PFSK-1 (cell line): ENCODE results near the gene GRIN3A. TPM values are rescaled to one million over a fixed set of nuclear protein-coding genes. Genes with fewer than 3 reads are reported as not detected.

Experiments
- FOXP2 ChIP-seq: optimal IDR thresholded peaks from 2 replicates; pipeline ENCODE3; 2011; ENCODE audit warnings: borderline replicate concordance, control low read depth, inconsistent platforms; ENCODE audit not compliant: insufficient read depth; ENCODE audit errors: extremely low read length, extremely low read depth
- POLR2AphosphoS5 ChIP-seq: IDR thresholded peaks from 2 replicates; pipeline ENCODE4 v1.6.1; 2012; ENCODE audit warnings: low read depth, mild to moderate bottlenecking, control low read depth, low read length, moderate library complexity
- SIN3A ChIP-seq: IDR thresholded peaks from 2 replicates; pipeline ENCODE4 v1.6.1; 2012; ENCODE audit warnings: mild to moderate bottlenecking, low read length, moderate library complexity, borderline replicate concordance; ENCODE audit not compliant: insufficient read depth
- TAF1 ChIP-seq: IDR thresholded peaks from 2 replicates; pipeline ENCODE4 v1.6.1; 2012; ENCODE audit warnings: low read length, control low read depth, borderline replicate concordance; ENCODE audit not compliant: insufficient read depth
- polyA plus RNA-seq: library from polyadenylated mRNA; unstranded; fragments of >200 nt; gene quantifications from one replicate; pipeline ENCODE4 v1.2.1, GENCODE V29; 2012; ENCODE audit warnings: low read depth, missing spikeins; ENCODE audit not compliant: insufficient read length
- TF ChIP-seq, protein P1 (sequence below), 2 experiments: IDR thresholded peaks; 2 replicates each; pipeline versions ENCODE4 v1.6.1 to v1.8.0; 2011 to 2012; ENCODE audit warnings: low read depth in 2 of 2, low read length in 2 of 2, control low read depth in 1 of 2, inconsistent platforms in 1 of 2, mild to moderate bottlenecking in 1 of 2, moderate library complexity in 1 of 2; ENCODE audit not compliant: insufficient read depth in 1 of 2

The GRIN3A gene
- not detected for polyA plus RNA-seq

DNA sequence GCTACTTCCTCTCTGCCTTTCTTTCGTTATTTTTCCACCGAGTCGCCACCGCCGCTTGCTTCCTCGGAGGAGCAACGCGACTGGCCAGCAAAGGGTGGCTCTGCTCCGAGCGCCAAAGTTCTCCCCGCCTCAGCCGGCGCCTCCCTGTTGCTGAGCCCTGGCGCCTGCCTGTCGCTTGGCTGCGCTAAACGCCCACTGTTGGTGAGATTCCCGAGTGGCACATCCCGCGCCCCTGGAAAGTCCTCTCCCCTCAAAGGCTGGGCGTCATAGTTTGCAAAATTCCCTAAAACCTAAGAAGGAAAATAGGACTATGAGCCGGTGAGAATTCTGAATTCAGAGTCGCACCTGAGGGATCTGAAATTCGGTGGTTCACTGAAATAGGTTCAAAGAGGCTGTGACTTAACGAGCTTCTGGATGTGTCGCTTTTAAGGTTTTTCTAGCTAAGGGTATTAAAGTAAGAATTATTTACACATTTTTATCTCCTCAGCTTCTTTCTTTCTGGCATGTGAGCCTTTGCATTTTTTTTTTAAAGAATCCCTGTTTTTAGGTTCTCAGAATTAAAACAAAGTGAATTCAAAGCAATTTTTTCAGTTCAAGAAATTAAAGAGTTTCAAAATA lies at the start of gene GRIN3A:
GRIN3A (minus strand) TSS at position 82 of the 618 bp plus-strand sequence. CDS start 668 bp downstream, outside the sequence.
- TF ChIP-seq, protein P1, sequence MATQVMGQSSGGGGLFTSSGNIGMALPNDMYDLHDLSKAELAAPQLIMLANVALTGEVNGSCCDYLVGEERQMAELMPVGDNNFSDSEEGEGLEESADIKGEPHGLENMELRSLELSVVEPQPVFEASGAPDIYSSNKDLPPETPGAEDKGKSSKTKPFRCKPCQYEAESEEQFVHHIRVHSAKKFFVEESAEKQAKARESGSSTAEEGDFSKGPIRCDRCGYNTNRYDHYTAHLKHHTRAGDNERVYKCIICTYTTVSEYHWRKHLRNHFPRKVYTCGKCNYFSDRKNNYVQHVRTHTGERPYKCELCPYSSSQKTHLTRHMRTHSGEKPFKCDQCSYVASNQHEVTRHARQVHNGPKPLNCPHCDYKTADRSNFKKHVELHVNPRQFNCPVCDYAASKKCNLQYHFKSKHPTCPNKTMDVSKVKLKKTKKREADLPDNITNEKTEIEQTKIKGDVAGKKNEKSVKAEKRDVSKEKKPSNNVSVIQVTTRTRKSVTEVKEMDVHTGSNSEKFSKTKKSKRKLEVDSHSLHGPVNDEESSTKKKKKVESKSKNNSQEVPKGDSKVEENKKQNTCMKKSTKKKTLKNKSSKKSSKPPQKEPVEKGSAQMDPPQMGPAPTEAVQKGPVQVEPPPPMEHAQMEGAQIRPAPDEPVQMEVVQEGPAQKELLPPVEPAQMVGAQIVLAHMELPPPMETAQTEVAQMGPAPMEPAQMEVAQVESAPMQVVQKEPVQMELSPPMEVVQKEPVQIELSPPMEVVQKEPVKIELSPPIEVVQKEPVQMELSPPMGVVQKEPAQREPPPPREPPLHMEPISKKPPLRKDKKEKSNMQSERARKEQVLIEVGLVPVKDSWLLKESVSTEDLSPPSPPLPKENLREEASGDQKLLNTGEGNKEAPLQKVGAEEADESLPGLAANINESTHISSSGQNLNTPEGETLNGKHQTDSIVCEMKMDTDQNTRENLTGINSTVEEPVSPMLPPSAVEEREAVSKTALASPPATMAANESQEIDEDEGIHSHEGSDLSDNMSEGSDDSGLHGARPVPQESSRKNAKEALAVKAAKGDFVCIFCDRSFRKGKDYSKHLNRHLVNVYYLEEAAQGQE (IDR thresholded peaks at IDR 0.05; ENCODE audit: insufficient read depth in 1 of 2, low read depth in 2 of 2, low read length in 2 of 2), result no peak

DNA sequence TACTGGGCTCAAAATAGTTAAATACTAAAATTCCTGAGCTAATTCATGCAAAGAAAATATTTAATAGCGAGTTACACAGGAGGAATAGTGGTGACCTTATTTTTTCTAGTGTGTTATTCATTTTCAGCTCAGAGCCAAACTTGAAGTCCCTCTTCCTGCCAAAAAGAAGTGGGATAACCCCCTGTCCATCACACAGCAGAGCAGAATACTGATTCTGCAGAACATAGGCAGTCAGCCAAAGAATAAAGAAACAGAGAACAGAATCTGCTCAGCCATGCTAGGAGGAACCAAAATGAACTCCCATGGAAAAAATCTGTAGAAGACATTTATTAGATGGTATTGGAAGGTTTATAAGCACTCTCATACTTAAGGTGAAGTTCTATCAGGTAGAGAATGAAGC lies 49.4 kb upstream of the GRIN3A start:
- TF ChIP-seq SIN3A, result no peak
- TF ChIP-seq TAF1, result no peak
- TF ChIP-seq POLR2AphosphoS5, result no peak
- TF ChIP-seq, protein P1 (IDR thresholded peaks at IDR 0.05; ENCODE audit: insufficient read depth in 1 of 2, low read depth in 2 of 2, low read length in 2 of 2), result no peak
- TF ChIP-seq FOXP2, result no peak

DNA sequence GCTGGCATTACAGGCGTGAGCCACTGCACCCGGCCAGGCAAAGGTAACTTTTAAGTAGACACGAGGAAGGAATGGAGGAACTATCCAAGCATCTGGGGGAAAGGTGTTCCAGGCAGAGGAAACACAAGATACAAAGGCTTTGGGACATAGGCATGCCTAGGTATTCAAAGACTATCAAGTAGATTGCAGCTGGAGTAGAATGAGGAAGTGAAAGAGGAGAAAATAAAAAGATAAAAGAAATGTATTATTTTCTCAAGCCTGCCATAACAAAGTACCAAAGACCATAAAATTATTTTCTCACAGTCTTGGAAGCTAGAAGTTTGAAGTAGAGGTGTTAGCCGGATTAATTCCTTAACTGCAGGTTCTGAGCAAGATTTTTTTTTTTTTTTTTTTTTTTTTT lies 39.9 kb upstream of the GRIN3A start:
- TF ChIP-seq FOXP2 (no peak), POLR2AphosphoS5 (no peak), TAF1 (no peak), SIN3A (no peak)
- TF ChIP-seq, protein P1 (IDR thresholded peaks at IDR 0.05; ENCODE audit: insufficient read depth in 1 of 2, low read depth in 2 of 2, low read length in 2 of 2), result no peak

DNA sequence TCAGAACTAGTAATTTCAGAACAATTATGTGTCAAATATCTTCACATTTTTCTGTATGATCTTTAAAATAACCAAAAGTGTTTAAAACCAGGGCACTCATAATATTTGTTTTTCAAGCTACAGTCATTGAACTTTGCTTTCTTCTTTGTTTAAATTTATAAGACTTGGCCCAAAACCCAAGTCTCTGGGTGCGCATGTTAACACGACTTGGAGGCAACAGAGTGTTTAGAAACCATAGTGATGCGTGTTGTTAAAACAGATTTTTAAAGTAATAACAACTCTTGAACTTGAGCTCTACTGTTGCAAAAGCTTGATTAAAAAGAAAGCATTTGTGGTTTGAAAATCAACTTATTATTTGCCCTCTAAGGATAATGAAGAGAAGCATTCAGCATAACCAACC lies 26.0 kb upstream of the GRIN3A start:
- TF ChIP-seq, protein P1 (IDR thresholded peaks at IDR 0.05; ENCODE audit: insufficient read depth in 1 of 2, low read depth in 2 of 2, low read length in 2 of 2), result no peak
- TF ChIP-seq SIN3A (no peak), POLR2AphosphoS5 (no peak), TAF1 (no peak)

DNA sequence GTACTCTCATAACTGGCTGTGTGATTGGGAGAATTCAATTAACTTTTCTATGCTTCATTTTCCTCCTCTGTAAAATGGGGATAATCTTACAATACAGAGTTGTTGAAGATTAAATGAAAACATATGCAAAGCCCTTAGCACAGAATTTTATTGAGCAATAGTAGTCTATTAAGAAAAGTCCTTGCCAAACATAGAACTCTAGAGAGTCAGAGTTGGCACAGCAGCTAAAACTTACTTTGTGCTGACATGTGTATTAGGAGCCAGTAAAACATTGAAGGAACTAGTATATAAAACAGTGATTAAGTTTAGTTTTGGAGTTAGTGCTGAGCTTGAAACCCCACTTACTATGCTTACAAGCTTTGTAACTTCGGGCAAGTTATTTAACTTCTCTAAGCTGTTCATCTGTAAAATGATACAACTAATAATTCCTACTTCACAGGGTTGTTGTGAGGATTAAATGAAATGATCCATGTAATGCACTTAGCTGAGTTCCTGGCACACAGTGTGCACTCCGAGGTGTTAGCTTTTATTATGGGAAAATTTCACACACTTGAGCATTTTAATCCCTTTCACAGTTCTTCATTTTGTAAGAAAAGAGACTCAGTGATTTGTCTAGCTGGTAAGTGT lies 20.0 kb upstream of the GRIN3A start:
- no peak for TF ChIP-seq TAF1
- no peak for TF ChIP-seq FOXP2
- TF ChIP-seq, protein P1 (IDR thresholded peaks at IDR 0.05; ENCODE audit: insufficient read depth in 1 of 2, low read depth in 2 of 2, low read length in 2 of 2), result no peak
- no peak for TF ChIP-seq SIN3A
- no peak for TF ChIP-seq POLR2AphosphoS5
